Embryonic facial prominence (tissue), 1 donor: ENCODE measurements around the gene RPL32.
"Not testable (repeated sequence)": the region's sequence is repeated elsewhere in the genome, so short reads cannot be mapped to it uniquely, and the experiment has no call there.

Source experiments
- DNase-seq: peaks from one replicate; pipeline ENCODE4 v3.0.0-alpha.2; 2016; ENCODE audit errors: extremely low spot score

The RPL32 gene

GRCh38 chr3:12810013-12810780, 31.2 kb downstream of the RPL32 start:
- peak; percentile 83 for DNase-seq

GRCh38 chr3:12809435-12809834, 31.9 kb downstream of the RPL32 start:
- no peak for DNase-seq

- no peak for DNase-seq
These were observed 32.4 kb downstream of the RPL32 start for GRCh38 chr3:12809001-12809400.

GRCh38 chr3:12808587-12808986, 32.8 kb downstream of the RPL32 start:
- no peak for DNase-seq

GRCh38 chr3:12807601-12808359, 33.6 kb downstream of the RPL32 start:
- DNase-seq = no peak

- no peak for DNase-seq
These were observed 34.3 kb downstream of the RPL32 start for GRCh38 chr3:12807066-12807465.

- DNase-seq = no peak
These were observed 38.0 kb downstream of the RPL32 start for GRCh38 chr3:12803371-12803770.

GRCh38 chr3:12799525-12800440, 41.6 kb downstream of the RPL32 start:
- no peak for DNase-seq

- DNase-seq = no peak
These were observed 42.7 kb downstream of the RPL32 start for GRCh38 chr3:12798559-12799179.

GRCh38 chr3:12797892-12798558, 43.3 kb downstream of the RPL32 start:
- DNase-seq = no peak

- DNase-seq = no peak
These were observed 44.1 kb downstream of the RPL32 start for GRCh38 chr3:12797124-12797891.

- DNase-seq = peak; percentile 20
These were observed 44.9 kb downstream of the RPL32 start, which contains the start of gene CAND2 for GRCh38 chr3:12796171-12797123. CAND2 (plus strand) TSS chr3:12796680; CDS start chr3:12796721, 41 bp downstream.

GRCh38 chr3:12793701-12794100, 47.7 kb downstream of the RPL32 start:
- no peak for DNase-seq

- DNase-seq = no peak
These were observed 49.9 kb downstream of the RPL32 start for GRCh38 chr3:12791430-12791829.

GRCh38 chr3:12787967-12788690, 53.2 kb downstream of the RPL32 start:
- DNase-seq = not testable (repeated sequence)

GRCh38 chr3:12787346-12787745, 54.0 kb downstream of the RPL32 start:
- not testable (repeated sequence) for DNase-seq

GRCh38 chr3:12785096-12785495, 56.3 kb downstream of the RPL32 start:
- no peak for DNase-seq
